ENCODE data around the gene SYNGR1. TPM values are rescaled to one million over a fixed set of nuclear protein-coding genes. Genes with fewer than 3 reads are reported as not detected.

The SYNGR1 gene
- total RNA-seq, 4 donors from 2014 or later: 4.4 to 11.0 (median 9.9) TPM

- no peak for TF ChIP-seq CTCF (IDR thresholded peaks at IDR 0.05)
- DNase-seq (ENCODE audit: low spot score): no peak
- ATAC-seq (ENCODE audit: low FRiP score): no peak
These were observed 80.9 kb downstream of the SYNGR1 start for GRCh38 chr22:39430576-39431150.

- DNase-seq (ENCODE audit: low spot score): no peak
- no peak for TF ChIP-seq CTCF (IDR thresholded peaks at IDR 0.05)
- no peak for ATAC-seq (ENCODE audit: low FRiP score)
These were observed 81.5 kb downstream of the SYNGR1 start for GRCh38 chr22:39431216-39431801.

GRCh38 chr22:39431821-39432251 lies 82.0 kb downstream of the SYNGR1 start:
- ATAC-seq (ENCODE audit: low FRiP score) (no peak), DNase-seq (ENCODE audit: low spot score) (no peak)
- no peak for TF ChIP-seq CTCF (IDR thresholded peaks at IDR 0.05)

- DNase-seq (ENCODE audit: low spot score): no peak
- TF ChIP-seq CTCF (IDR thresholded peaks at IDR 0.05): no peak
- no peak for ATAC-seq (ENCODE audit: low FRiP score)
These were observed 82.6 kb downstream of the SYNGR1 start for GRCh38 chr22:39432361-39432811.

GRCh38 chr22:39433476-39434242 lies 83.9 kb downstream of the SYNGR1 start:
- ATAC-seq (ENCODE audit: low FRiP score) (no peak), DNase-seq (ENCODE audit: low spot score) (no peak)
- TF ChIP-seq CTCF (IDR thresholded peaks at IDR 0.05): no peak

- DNase-seq (ENCODE audit: low spot score): no peak
- ATAC-seq (ENCODE audit: low FRiP score): no peak
- no peak for TF ChIP-seq CTCF (IDR thresholded peaks at IDR 0.05)
These were observed 84.5 kb downstream of the SYNGR1 start for GRCh38 chr22:39434243-39434653.

Measured in omental fat pad (tissue), 4 donors.